Measurements from ENCODE around the gene USF3. TPM values are rescaled to one million over a fixed set of nuclear protein-coding genes. Genes with fewer than 3 reads are reported as not detected.

Gene USF3
- total RNA-seq, 1 donor from 2014 or later: 11.3 TPM

- no peak for DNase-seq (ENCODE audit: low read depth)
- H3K27me3 ChIP-seq (ENCODE audit: control insufficient read depth, insufficient read depth, low read length): no peaks in the 10 kb centered on the region
- no peaks in the 10 kb centered on the region for H3K36me3 ChIP-seq (ENCODE audit: control insufficient read depth, insufficient read depth, low read length)
- TF ChIP-seq CTCF (IDR thresholded peaks at IDR 0.05; ENCODE audit: insufficient read depth, low read length, poor library complexity, severe bottlenecking): no peak
- no peak overlapping the region for H3K4me3 ChIP-seq (ENCODE audit: low read depth, low read length)
These were observed 82.0 kb downstream of the USF3 start for GRCh38 chr3:113614402-113614801.

- H3K4me3 ChIP-seq (ENCODE audit: low read depth, low read length): no peak overlapping the region
- no peaks in the 10 kb centered on the region for H3K27me3 ChIP-seq (ENCODE audit: control insufficient read depth, insufficient read depth, low read length)
- DNase-seq (ENCODE audit: low read depth): no peak
- TF ChIP-seq CTCF (IDR thresholded peaks at IDR 0.05; ENCODE audit: insufficient read depth, low read length, poor library complexity, severe bottlenecking): no peak
- H3K36me3 ChIP-seq (ENCODE audit: control insufficient read depth, insufficient read depth, low read length): no peaks in the 10 kb centered on the region
These were observed 89.2 kb downstream of the USF3 start for GRCh38 chr3:113607219-113607596.

- H3K36me3 ChIP-seq (ENCODE audit: control insufficient read depth, insufficient read depth, low read length): no peaks in the 10 kb centered on the region
- no peak for TF ChIP-seq CTCF (IDR thresholded peaks at IDR 0.05; ENCODE audit: insufficient read depth, low read length, poor library complexity, severe bottlenecking)
- DNase-seq (ENCODE audit: low read depth): no peak
- H3K4me3 ChIP-seq (ENCODE audit: low read depth, low read length): no peak overlapping the region
- H3K27me3 ChIP-seq (ENCODE audit: control insufficient read depth, insufficient read depth, low read length): no peaks in the 10 kb centered on the region
These were observed 89.8 kb downstream of the USF3 start for GRCh38 chr3:113606539-113607218.

- no peak for DNase-seq (ENCODE audit: low read depth)
- Histone ChIP-seq H3K4me3 (ENCODE audit: low read depth, low read length) (no peak overlapping the region), H3K27me3 (ENCODE audit: control insufficient read depth, insufficient read depth, low read length) (no peaks in the 10 kb centered on the region), H3K36me3 (ENCODE audit: control insufficient read depth, insufficient read depth, low read length) (no peaks in the 10 kb centered on the region)
- TF ChIP-seq CTCF (IDR thresholded peaks at IDR 0.05; ENCODE audit: insufficient read depth, low read length, poor library complexity, severe bottlenecking): no peak
These were observed 93.6 kb downstream of the USF3 start for GRCh38 chr3:113602836-113603235.

- no peaks in the 10 kb centered on the region for H3K27me3 ChIP-seq (ENCODE audit: control insufficient read depth, insufficient read depth, low read length)
- H3K36me3 ChIP-seq (ENCODE audit: control insufficient read depth, insufficient read depth, low read length): no peaks in the 10 kb centered on the region
- H3K4me3 ChIP-seq (ENCODE audit: low read depth, low read length): no peak overlapping the region
- no peak for TF ChIP-seq CTCF (IDR thresholded peaks at IDR 0.05; ENCODE audit: insufficient read depth, low read length, poor library complexity, severe bottlenecking)
- no peak for DNase-seq (ENCODE audit: low read depth)
These were observed 94.2 kb downstream of the USF3 start for GRCh38 chr3:113602256-113602655.

GRCh38 chr3:113601240-113601639 is 95.2 kb downstream of the USF3 start:
- no peak for DNase-seq (ENCODE audit: low read depth)
- Histone ChIP-seq H3K36me3 (ENCODE audit: control insufficient read depth, insufficient read depth, low read length) (no peaks in the 10 kb centered on the region), H3K4me3 (ENCODE audit: low read depth, low read length) (no peak overlapping the region), H3K27me3 (ENCODE audit: control insufficient read depth, insufficient read depth, low read length) (no peaks in the 10 kb centered on the region)
- TF ChIP-seq CTCF (IDR thresholded peaks at IDR 0.05; ENCODE audit: insufficient read depth, low read length, poor library complexity, severe bottlenecking): no peak
